Calu3 (cell line): ENCODE data around the gene GALNT15. TPM values are rescaled to one million over a fixed set of nuclear protein-coding genes. Genes with fewer than 3 reads are reported as not detected.

ENCODE experiments used
- BruUV-seq: library from RNA; stranded (reverse); fragments of 400-500 nt; replicated peaks from 2 replicates; lab custom pipeline; 2021; lab: Mats Ljungman, UMichigan
- CTCF ChIA-PET: fragments of 300-600 bp; sonication (Branson Sonifier 250); formaldehyde crosslinking; loops from one replicate; lab custom pipeline; 2022; ENCODE audit warnings: antibody characterized with exemption; lab: Charles Lee
- DNase-seq: peaks from one replicate; pipeline ENCODE4 v3.0.0; 2022
- H3K27ac Mint-ChIP-seq: one replicate; pipeline ENCODE4 v1.8.0; 2022; ENCODE audit warnings: mixed read lengths; ENCODE audit not compliant: unreplicated experiment
- H3K27me3 Mint-ChIP-seq: one replicate; pipeline ENCODE4 v1.8.0; 2022; ENCODE audit warnings: mixed read lengths; ENCODE audit not compliant: unreplicated experiment
- H3K36me3 Mint-ChIP-seq: one replicate; pipeline ENCODE4 v1.8.0; 2022; ENCODE audit warnings: mild to moderate bottlenecking, moderate library complexity, mixed read lengths; ENCODE audit not compliant: insufficient read depth, unreplicated experiment
- H3K4me1 Mint-ChIP-seq: one replicate; pipeline ENCODE4 v1.8.0; 2022; ENCODE audit warnings: mild to moderate bottlenecking, low read depth, mixed read lengths; ENCODE audit not compliant: unreplicated experiment
- H3K4me3 Mint-ChIP-seq: one replicate; pipeline ENCODE4 v1.8.0; 2022; ENCODE audit warnings: mild to moderate bottlenecking, low read depth, moderate library complexity, mixed read lengths; ENCODE audit not compliant: unreplicated experiment
- H3K9me3 Mint-ChIP-seq: one replicate; pipeline ENCODE4 v1.8.0; 2022; ENCODE audit warnings: low read depth, mixed read lengths; ENCODE audit not compliant: unreplicated experiment
- intact Hi-C: fragments of 100-400 bp; cut with micrococcal nuclease; formaldehyde crosslinking; loops from one replicate; pipeline ENCODE4 v1.10.0; 2022; ENCODE audit not compliant: unreplicated experiment
- total RNA-seq: library from RNA; stranded (reverse); gene quantifications from 2 replicates; pipeline ENCODE4 v1.2.3, GENCODE V29; 2022
- TF ChIP-seq, protein P1 (sequence below): fragments of 200-600 bp; IDR thresholded peaks from one replicate; pipeline ENCODE4 v1.8.0; 2022; ENCODE audit warnings: antibody characterized with exemption; ENCODE audit not compliant: unreplicated experiment

GALNT15 gene
- total RNA-seq, 1 experiment from 2014 or later = not detected

DNA sequence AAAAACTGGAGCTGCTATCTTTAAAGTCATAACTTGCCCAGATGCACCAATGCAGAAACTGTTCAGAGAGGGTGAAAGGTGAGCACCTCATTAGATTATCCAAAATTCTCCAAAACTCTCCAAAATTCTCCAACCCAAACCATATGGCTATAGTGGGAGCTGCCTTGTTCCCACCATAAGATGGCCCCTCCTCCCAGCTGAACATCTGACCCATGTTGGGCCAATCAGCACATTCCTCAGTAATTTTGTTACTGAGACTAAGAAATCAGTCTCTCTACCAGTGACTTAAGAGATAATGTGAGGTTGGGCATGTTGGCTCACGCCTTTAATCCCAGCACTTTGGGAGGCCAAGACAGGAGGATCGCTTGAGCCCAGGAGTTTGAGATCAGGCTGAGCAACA is 57.5 kb downstream of the GALNT15 start:
- Mint-ChIP-seq H3K4me3 (no peak overlapping the region), H3K4me1 (no peaks in the 10 kb centered on the region), H3K36me3 (no peaks in the 10 kb centered on the region), H3K9me3 (no peaks in the 10 kb centered on the region), H3K27me3 (peaks cover 9% of the 10 kb centered on the region), H3K27ac (no peak overlapping the region)
- TF ChIP-seq, protein P1, sequence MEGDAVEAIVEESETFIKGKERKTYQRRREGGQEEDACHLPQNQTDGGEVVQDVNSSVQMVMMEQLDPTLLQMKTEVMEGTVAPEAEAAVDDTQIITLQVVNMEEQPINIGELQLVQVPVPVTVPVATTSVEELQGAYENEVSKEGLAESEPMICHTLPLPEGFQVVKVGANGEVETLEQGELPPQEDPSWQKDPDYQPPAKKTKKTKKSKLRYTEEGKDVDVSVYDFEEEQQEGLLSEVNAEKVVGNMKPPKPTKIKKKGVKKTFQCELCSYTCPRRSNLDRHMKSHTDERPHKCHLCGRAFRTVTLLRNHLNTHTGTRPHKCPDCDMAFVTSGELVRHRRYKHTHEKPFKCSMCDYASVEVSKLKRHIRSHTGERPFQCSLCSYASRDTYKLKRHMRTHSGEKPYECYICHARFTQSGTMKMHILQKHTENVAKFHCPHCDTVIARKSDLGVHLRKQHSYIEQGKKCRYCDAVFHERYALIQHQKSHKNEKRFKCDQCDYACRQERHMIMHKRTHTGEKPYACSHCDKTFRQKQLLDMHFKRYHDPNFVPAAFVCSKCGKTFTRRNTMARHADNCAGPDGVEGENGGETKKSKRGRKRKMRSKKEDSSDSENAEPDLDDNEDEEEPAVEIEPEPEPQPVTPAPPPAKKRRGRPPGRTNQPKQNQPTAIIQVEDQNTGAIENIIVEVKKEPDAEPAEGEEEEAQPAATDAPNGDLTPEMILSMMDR = no peak
- no peak for DNase-seq
- CTCF ChIA-PET = no interaction called here
- no TSS peak for BruUV-seq
- intact Hi-C loops = no loop called here

DNA sequence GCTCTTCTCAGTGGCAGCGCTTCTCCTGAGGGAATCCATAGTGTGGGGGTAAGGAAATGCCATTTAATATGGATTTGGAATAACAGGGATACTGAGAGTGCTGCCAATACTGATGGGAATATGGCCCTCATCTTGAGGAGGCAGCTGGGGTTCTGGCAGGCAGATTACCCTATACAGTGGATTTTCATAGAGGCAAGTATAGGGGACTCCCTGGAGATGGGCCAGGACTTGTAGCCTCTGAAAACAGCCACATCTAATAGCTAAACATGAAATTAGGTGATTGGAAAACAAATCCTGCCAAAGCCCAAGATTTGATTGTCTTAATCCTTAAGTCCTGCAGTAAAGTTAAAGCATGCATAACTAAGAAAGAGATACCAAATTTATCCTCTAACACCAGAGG is 59.3 kb downstream of the GALNT15 start:
- intact Hi-C loops = no loop called here
- H3K4me3 Mint-ChIP-seq = no peak overlapping the region
- no peaks in the 10 kb centered on the region for H3K9me3 Mint-ChIP-seq
- DNase-seq = no peak
- H3K27ac Mint-ChIP-seq = no peak overlapping the region
- no peaks in the 10 kb centered on the region for H3K4me1 Mint-ChIP-seq
- TF ChIP-seq, protein P1 = no peak
- CTCF ChIA-PET = no interaction called here
- no peaks in the 10 kb centered on the region for H3K36me3 Mint-ChIP-seq
- no TSS peak for BruUV-seq
- H3K27me3 Mint-ChIP-seq = peaks cover 9% of the 10 kb centered on the region

DNA sequence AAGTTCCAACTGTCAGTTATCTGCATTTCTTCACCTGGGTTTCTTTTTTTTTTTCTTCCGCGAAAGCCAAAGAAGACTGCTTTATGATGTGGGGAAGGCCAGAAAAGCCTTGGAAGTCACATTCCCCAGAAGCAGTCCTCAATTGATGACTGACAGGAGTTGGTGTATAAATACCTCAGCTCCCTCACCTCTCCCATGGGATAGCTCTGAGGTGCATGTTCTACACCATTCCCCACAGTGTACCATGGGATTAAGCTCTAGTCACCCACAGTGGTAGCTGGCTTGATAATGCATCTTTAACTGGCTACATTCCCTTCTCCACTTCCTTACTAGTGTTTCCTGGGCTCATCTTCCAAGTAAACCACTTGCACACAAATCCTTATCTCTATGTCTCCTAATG is 59.8 kb downstream of the GALNT15 start:
- no peak for DNase-seq
- H3K9me3 Mint-ChIP-seq = no peaks in the 10 kb centered on the region
- intact Hi-C loops = no loop called here
- CTCF ChIA-PET = interaction anchor here (0.7 kb wide), 1 partner anchor 497 kb away, joined by 5 read pairs; no protein-coding TSS in a partner anchor
- H3K4me1 Mint-ChIP-seq = no peaks in the 10 kb centered on the region
- TF ChIP-seq, protein P1 = no peak
- H3K4me3 Mint-ChIP-seq = no peak overlapping the region
- no TSS peak for BruUV-seq
- no peak overlapping the region for H3K27ac Mint-ChIP-seq
- no peaks in the 10 kb centered on the region for H3K36me3 Mint-ChIP-seq
- peaks cover 9% of the 10 kb centered on the region for H3K27me3 Mint-ChIP-seq

DNA sequence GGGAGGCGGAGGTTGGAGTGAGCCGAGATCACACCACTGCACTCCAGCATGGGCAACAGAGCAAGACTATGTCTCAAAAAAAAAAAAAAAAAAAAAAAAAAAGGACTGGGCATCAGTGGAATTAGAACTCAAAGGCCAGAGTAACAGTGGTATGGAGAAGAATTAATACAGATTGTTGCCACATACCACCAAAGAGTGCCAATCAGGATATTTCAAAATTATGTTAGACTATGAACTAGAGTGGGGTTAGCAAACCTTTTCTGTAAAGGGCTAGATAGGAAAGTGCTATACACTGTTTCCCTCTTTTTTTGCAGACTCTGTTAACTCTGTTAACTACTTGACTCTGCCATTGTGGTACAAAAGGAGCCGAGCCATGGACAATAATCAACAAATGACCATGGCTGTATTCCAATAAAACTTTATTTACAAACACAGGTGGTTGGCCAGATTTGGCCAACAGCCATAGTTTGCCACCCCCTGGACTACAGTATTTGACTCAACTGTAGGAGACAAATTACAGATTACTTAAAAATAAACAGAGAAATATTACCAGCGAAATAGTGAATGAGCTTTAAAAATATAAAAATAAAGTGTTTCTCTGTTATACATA is 61.7 kb downstream of the GALNT15 start:
- intact Hi-C loops = no loop called here
- no TSS peak for BruUV-seq
- no peaks in the 10 kb centered on the region for H3K9me3 Mint-ChIP-seq

More for the DNA sequence above, 61.7 kb downstream of the GALNT15 start:
- Mint-ChIP-seq H3K27me3 (peaks cover 9% of the 10 kb centered on the region), H3K27ac (no peak overlapping the region), H3K4me3 (no peak overlapping the region), H3K4me1 (no peaks in the 10 kb centered on the region), H3K36me3 (no peaks in the 10 kb centered on the region)
- CTCF ChIA-PET = no interaction called here
- TF ChIP-seq, protein P1 = no peak
- DNase-seq = no peak
